ENCODE measurements around the gene HAL. TPM values are rescaled to one million over a fixed set of nuclear protein-coding genes. Genes with fewer than 3 reads are reported as not detected.

The HAL gene
- total RNA-seq, 1 donor from 2014 or later, result 7.3 TPM

GRCh38 chr12:95989504-95990123 lies 6.5 kb downstream of the HAL start:
- TF ChIP-seq CTCF (IDR thresholded peaks at IDR 0.05), result no peak
- Histone ChIP-seq H3K27me3 (ENCODE audit: low read depth) (no peaks in the 10 kb centered on the region), H3K4me3 (no peak overlapping the region), H3K36me3 (no peaks in the 10 kb centered on the region), H3K9me3 (no peaks in the 10 kb centered on the region), H3K4me1 (no peaks in the 10 kb centered on the region), H3K27ac (no peak overlapping the region)
- DNase-seq, result no peak
- intact Hi-C loops (cut with DNase I), result no loop called here
- no peak for ATAC-seq

GRCh38 chr12:95988506-95989275 lies 7.5 kb downstream of the HAL start:
- intact Hi-C loops (cut with DNase I), result no loop called here
- no peak for ATAC-seq

GRCh38 chr12:95986635-95987570 lies 9.2 kb downstream of the HAL start:
- Histone ChIP-seq H3K36me3 (no peaks in the 10 kb centered on the region), H3K4me1 (no peaks in the 10 kb centered on the region), H3K9me3 (no peaks in the 10 kb centered on the region), H3K27ac (no peak overlapping the region), H3K27me3 (ENCODE audit: low read depth) (no peaks in the 10 kb centered on the region), H3K4me3 (no peak overlapping the region)
- intact Hi-C loops (cut with DNase I), result no loop called here
- DNase-seq (no peak), ATAC-seq (no peak)
- TF ChIP-seq CTCF (IDR thresholded peaks at IDR 0.05), result no peak

More at GRCh38 chr12:95988506-95989275, 7.5 kb downstream of the HAL start:
- Histone ChIP-seq H3K27me3 (ENCODE audit: low read depth) (no peaks in the 10 kb centered on the region), H3K36me3 (no peaks in the 10 kb centered on the region), H3K4me1 (no peaks in the 10 kb centered on the region), H3K9me3 (no peaks in the 10 kb centered on the region), H3K27ac (no peak overlapping the region), H3K4me3 (no peak overlapping the region)
- no peak for DNase-seq
- no peak for TF ChIP-seq CTCF (IDR thresholded peaks at IDR 0.05)

GRCh38 chr12:95984682-95985081 lies 11.5 kb downstream of the HAL start:
- Histone ChIP-seq H3K27me3 (ENCODE audit: low read depth) (no peaks in the 10 kb centered on the region), H3K4me3 (no peak overlapping the region), H3K9me3 (no peaks in the 10 kb centered on the region), H3K4me1 (no peaks in the 10 kb centered on the region), H3K27ac (no peak overlapping the region), H3K36me3 (no peaks in the 10 kb centered on the region)
- intact Hi-C loops (cut with DNase I), result no loop called here
- ATAC-seq (no peak), DNase-seq (no peak)
- no peak for TF ChIP-seq CTCF (IDR thresholded peaks at IDR 0.05)

GRCh38 chr12:95982602-95983001 lies 13.5 kb downstream of the HAL start:
- Histone ChIP-seq H3K4me3 (no peak overlapping the region), H3K9me3 (no peaks in the 10 kb centered on the region), H3K36me3 (no peaks in the 10 kb centered on the region), H3K27me3 (ENCODE audit: low read depth) (no peaks in the 10 kb centered on the region), H3K27ac (no peak overlapping the region), H3K4me1 (no peaks in the 10 kb centered on the region)
- ATAC-seq (no peak), DNase-seq (no peak)
- TF ChIP-seq CTCF (IDR thresholded peaks at IDR 0.05), result no peak
- intact Hi-C loops (cut with DNase I), result no loop called here

Measured in lower lobe of right lung (tissue), 2 donors.